Measurements from ENCODE around the gene DPYD. TPM values are rescaled to one million over a fixed set of nuclear protein-coding genes. Genes with fewer than 3 reads are reported as not detected.

The DPYD gene
- total RNA-seq, 1 donor from 2014 or later: 5.9 TPM

DNA sequence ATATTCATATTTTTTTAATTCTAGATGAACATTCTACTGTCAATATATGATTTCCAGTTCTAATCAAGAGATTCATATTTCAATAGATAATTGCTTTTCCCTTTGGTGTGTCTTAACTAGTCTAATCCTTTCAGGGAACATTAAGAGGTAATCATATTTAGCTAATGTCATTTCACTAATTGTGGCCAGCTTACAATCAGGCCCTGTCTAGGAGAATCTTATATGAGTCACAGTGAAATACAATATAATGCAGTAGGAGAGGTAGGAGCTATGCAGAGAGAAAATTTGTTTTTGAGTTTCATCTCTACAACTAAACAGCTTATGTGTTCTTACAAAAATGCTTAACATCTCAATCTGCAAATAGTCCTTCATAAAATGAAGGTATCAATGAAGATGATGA lies 85.9 kb downstream of the DPYD start:
- Mint-ChIP-seq H3K9me3 (no peaks in the 10 kb centered on the region), H3K27me3 (ENCODE audit: low read depth) (no peaks in the 10 kb centered on the region), H3K4me1 (no peaks in the 10 kb centered on the region), H3K4me3 (no peak overlapping the region), H3K27ac (ENCODE audit: unreplicated experiment) (no peak overlapping the region), H3K36me3 (ENCODE audit: low read depth) (no peaks in the 10 kb centered on the region)
- TF ChIP-seq, protein P1, sequence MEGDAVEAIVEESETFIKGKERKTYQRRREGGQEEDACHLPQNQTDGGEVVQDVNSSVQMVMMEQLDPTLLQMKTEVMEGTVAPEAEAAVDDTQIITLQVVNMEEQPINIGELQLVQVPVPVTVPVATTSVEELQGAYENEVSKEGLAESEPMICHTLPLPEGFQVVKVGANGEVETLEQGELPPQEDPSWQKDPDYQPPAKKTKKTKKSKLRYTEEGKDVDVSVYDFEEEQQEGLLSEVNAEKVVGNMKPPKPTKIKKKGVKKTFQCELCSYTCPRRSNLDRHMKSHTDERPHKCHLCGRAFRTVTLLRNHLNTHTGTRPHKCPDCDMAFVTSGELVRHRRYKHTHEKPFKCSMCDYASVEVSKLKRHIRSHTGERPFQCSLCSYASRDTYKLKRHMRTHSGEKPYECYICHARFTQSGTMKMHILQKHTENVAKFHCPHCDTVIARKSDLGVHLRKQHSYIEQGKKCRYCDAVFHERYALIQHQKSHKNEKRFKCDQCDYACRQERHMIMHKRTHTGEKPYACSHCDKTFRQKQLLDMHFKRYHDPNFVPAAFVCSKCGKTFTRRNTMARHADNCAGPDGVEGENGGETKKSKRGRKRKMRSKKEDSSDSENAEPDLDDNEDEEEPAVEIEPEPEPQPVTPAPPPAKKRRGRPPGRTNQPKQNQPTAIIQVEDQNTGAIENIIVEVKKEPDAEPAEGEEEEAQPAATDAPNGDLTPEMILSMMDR (conservative IDR thresholded peaks at IDR 0.05): no peak
- no peak for DNase-seq (ENCODE audit: low read depth, low spot score)

DNA sequence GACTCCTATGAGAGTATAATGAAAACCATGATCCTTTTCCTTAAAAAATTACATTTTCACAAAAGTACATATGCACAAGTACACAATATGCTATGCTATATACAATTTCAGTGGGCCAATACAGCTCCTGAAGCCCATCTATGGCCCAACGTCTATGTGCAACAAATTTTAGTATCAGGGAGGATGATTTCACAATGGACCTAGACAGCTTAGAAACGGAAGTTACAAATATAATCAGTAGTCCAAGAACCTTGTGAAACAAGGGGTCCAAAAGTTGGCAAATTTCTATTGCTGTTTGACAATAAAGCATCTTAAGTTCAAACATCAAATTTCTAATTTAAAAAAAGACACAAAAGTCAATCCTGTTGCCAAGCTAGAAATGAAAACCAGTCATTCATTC lies 87.0 kb downstream of the DPYD start:
- DNase-seq (ENCODE audit: low read depth, low spot score): no peak
- no peaks in the 10 kb centered on the region for H3K4me1 Mint-ChIP-seq
- H3K36me3 Mint-ChIP-seq (ENCODE audit: low read depth): no peaks in the 10 kb centered on the region
- TF ChIP-seq, protein P1 (conservative IDR thresholded peaks at IDR 0.05): no peak
- H3K27ac Mint-ChIP-seq (ENCODE audit: unreplicated experiment): no peak overlapping the region
- H3K4me3 Mint-ChIP-seq: no peak overlapping the region
- no peaks in the 10 kb centered on the region for H3K9me3 Mint-ChIP-seq
- no peaks in the 10 kb centered on the region for H3K27me3 Mint-ChIP-seq (ENCODE audit: low read depth)

DNA sequence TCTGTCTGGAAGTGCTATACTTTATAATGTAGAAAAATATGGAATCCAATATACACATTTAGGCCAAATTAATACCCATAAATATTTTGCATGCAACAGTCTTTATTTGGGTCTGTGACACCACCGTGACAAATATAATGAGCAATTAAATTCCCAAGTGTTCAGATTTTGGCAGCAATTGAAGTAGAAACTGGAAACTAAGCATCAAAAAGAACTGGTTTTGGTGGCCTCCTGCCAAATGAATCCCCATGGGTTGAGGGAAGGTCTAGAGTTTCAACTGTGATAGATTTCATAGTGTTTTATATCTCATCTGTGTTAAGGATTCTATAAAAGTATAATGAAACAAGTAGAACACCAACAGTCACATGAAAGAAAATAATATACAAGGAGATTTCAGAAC lies 88.4 kb downstream of the DPYD start:
- Mint-ChIP-seq H3K9me3 (no peaks in the 10 kb centered on the region), H3K36me3 (ENCODE audit: low read depth) (no peaks in the 10 kb centered on the region), H3K4me3 (no peak overlapping the region), H3K27ac (ENCODE audit: unreplicated experiment) (no peak overlapping the region), H3K4me1 (peaks cover 6% of the 10 kb centered on the region), H3K27me3 (ENCODE audit: low read depth) (no peaks in the 10 kb centered on the region)
- DNase-seq (ENCODE audit: low read depth, low spot score): no peak
- TF ChIP-seq, protein P1 (conservative IDR thresholded peaks at IDR 0.05): no peak

DNA sequence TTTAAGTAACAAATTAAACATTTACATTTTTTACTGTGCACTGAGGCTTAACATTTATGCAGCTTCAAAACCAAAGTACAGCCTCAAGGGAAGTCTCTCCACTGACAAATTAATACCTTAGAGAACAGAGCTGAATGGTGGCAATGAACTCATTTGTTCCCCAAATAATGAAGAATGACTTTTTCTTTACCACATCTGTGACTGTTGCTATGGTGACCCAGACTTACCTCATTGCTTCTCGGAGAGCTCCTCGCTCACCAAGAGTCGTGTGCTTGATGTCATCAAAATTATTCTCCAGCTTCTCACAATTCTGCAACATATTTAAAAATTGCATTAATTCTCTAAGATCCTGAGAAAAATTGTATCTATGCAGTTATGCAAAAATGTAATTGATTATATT lies 92.9 kb downstream of the DPYD start:
- H3K27me3 Mint-ChIP-seq (ENCODE audit: low read depth): no peaks in the 10 kb centered on the region
- no peak for DNase-seq (ENCODE audit: low read depth, low spot score)
- no peaks in the 10 kb centered on the region for H3K9me3 Mint-ChIP-seq
- TF ChIP-seq, protein P1 (conservative IDR thresholded peaks at IDR 0.05): no peak
- H3K4me1 Mint-ChIP-seq: peaks cover 6% of the 10 kb centered on the region
- peak overlapping the region; percentile 72 for H3K27ac Mint-ChIP-seq (ENCODE audit: unreplicated experiment)
- H3K36me3 Mint-ChIP-seq (ENCODE audit: low read depth): no peaks in the 10 kb centered on the region
- no peak overlapping the region for H3K4me3 Mint-ChIP-seq

GRCh38 chr1:97826820-97827219 lies 94.0 kb downstream of the DPYD start:
- TF ChIP-seq, protein P1 (conservative IDR thresholded peaks at IDR 0.05): no peak
- Mint-ChIP-seq H3K27ac (ENCODE audit: unreplicated experiment) (no peak overlapping the region), H3K4me3 (no peak overlapping the region), H3K4me1 (peaks cover 6% of the 10 kb centered on the region), H3K36me3 (ENCODE audit: low read depth) (no peaks in the 10 kb centered on the region), H3K9me3 (no peaks in the 10 kb centered on the region), H3K27me3 (ENCODE audit: low read depth) (no peaks in the 10 kb centered on the region)
- no peak for DNase-seq (ENCODE audit: low read depth, low spot score)

- Mint-ChIP-seq H3K9me3 (no peaks in the 10 kb centered on the region), H3K4me3 (no peak overlapping the region), H3K36me3 (ENCODE audit: low read depth) (no peaks in the 10 kb centered on the region), H3K27ac (ENCODE audit: unreplicated experiment) (no peak overlapping the region), H3K27me3 (ENCODE audit: low read depth) (no peaks in the 10 kb centered on the region), H3K4me1 (peaks cover 6% of the 10 kb centered on the region)
- TF ChIP-seq, protein P1 (conservative IDR thresholded peaks at IDR 0.05): no peak
- DNase-seq (ENCODE audit: low read depth, low spot score): no peak
These were observed 96.2 kb downstream of the DPYD start for GRCh38 chr1:97824624-97825023.
